Measurements from ENCODE around the gene SELENOO. TPM values are rescaled to one million over a fixed set of nuclear protein-coding genes. Genes with fewer than 3 reads are reported as not detected.

SELENOO gene
- total RNA-seq, 1 experiment from 2014 or later, result 19.0 TPM

- Mint-ChIP-seq H3K27me3 (ENCODE audit: low read depth) (no peaks in the 10 kb centered on the region), H3K4me3 (no peak overlapping the region), H3K27ac (no peak overlapping the region), H3K4me1 (peaks cover 21 to 24% of the 10 kb centered on the region in 2 experiments), H3K36me3 (ENCODE audit: insufficient read depth in 1 of 3, low read depth in 3 of 3) (peaks cover 12 to 25% (median 25%) of the 10 kb centered on the region in 3 experiments), H3K9me3 (peaks cover 6 to 10% of the 10 kb centered on the region in 2 experiments; a peak in 4 of 5 replicates)
- Histone ChIP-seq H4K20me1 (ENCODE audit: control insufficient read depth, insufficient read depth, insufficient read length) (peaks cover 6% of the 10 kb centered on the region), H3K23me2 (ENCODE audit: insufficient read length, low read depth, low read length, poor library complexity, severe bottlenecking) (peaks cover 2% of the 10 kb centered on the region), H4K91ac (ENCODE audit: insufficient read length, low read depth, low read length) (no peak overlapping the region), H3K23ac (ENCODE audit: insufficient read length, low read depth, low read length) (no peak overlapping the region), H3K4me1 (ENCODE audit: insufficient read depth, low read length) (no peaks in the 10 kb centered on the region; the same call in 1 of the 2 replicates), H2BK120ac (ENCODE audit: low read depth, low read length, poor library complexity, severe bottlenecking) (no peak overlapping the region), H2AFZ (ENCODE audit: low read length) (no peak overlapping the region), H4K5ac (ENCODE audit: insufficient read length, low read depth, low read length) (no peak overlapping the region), H3K27ac (ENCODE audit: insufficient read length, low read depth, low read length) (no peak overlapping the region), H4K8ac (replicated peaks; ENCODE audit: insufficient read length, low read depth, low read length) (no peak overlapping the region), H3K9ac (ENCODE audit: extremely low read depth, insufficient read length, low read length) (no peak overlapping the region), H3K4me2 (ENCODE audit: insufficient read depth, insufficient read length, low read length) (no peak overlapping the region), H2AK5ac (ENCODE audit: insufficient read length, low read length) (no peak overlapping the region), H3K4ac (ENCODE audit: low read depth, low read length) (no peak overlapping the region), H2BK20ac (ENCODE audit: low read depth, low read length, poor library complexity, severe bottlenecking) (no peak overlapping the region), H3K79me1 (ENCODE audit: insufficient read depth, low read depth, low read length, poor library complexity, severe bottlenecking) (no peaks in the 10 kb centered on the region), H3K56ac (ENCODE audit: insufficient read length, low read depth, low read length) (no peak overlapping the region), H3K27me3 (ENCODE audit: insufficient read depth, low read length) (no peaks in the 10 kb centered on the region), H3K9me3 (ENCODE audit: control insufficient read depth, low read depth, low read length) (no peaks in the 10 kb centered on the region), H2BK15ac (ENCODE audit: low read depth, low read length) (no peak overlapping the region), H3K79me2 (ENCODE audit: insufficient read depth, low read length) (peaks cover under 1% of the 10 kb centered on the region; the same call in 1 of the 2 replicates), H2BK5ac (ENCODE audit: insufficient read length, low read length) (no peak overlapping the region), H3K14ac (ENCODE audit: insufficient read depth, low read length) (no peak overlapping the region), H2BK12ac (ENCODE audit: insufficient read length, low read depth, low read length) (no peak overlapping the region), H3K18ac (ENCODE audit: insufficient read length, low read depth, low read length) (no peak overlapping the region), H3T11ph (ENCODE audit: low read length) (no peak overlapping the region)
- no peak for TF ChIP-seq CTCF (conservative IDR thresholded peaks at IDR 0.05)
- no CpG with 5 or more reads among the region's 9 CpGs for WGBS (ENCODE audit: extremely low coverage, insufficient read length, low lambda C conversion rate)
- DNase-seq, result no peak
These were observed 37.9 kb downstream of the SELENOO start for GRCh38 chr22:50238755-50239154.

Measured in H9 (cell line).